Breast epithelium (tissue), 3 donors: Measurements from ENCODE around the gene USP10.

Experiments
- POLR2A ChIP-seq: fragments of 450-650 bp; IDR thresholded peaks from one replicate; pipeline ENCODE4 v1.6.1; 2016; ENCODE audit warnings: antibody characterized with exemption, mild to moderate bottlenecking, moderate library complexity
- TF ChIP-seq, protein P1 (sequence below), 3 donors: fragments of 450-650 bp; IDR thresholded peaks; one replicate each; pipeline ENCODE4 v1.5.1; 2016 to 2017; ENCODE audit warnings: antibody characterized with exemption in 3 of 3, mild to moderate bottlenecking in 3 of 3, moderate library complexity in 3 of 3

DNA sequence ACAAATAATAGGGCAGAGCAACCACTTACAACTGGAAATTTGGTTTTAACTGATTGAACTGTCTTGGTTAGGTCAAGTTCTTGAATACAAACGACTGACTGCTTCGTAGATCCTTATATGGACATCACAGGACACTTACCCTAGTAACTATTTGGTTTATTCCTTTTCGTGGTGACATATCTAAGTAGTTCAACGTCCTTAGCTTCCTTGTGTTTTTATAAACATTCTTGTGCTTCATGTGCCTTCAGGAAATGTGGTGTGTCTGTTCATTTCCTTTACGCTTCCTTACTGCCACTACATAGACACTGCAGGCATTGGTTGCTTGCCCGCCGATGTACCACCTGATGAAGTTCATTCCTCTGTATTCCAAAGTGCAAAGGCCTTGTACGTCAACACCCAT lies 59.3 kb downstream of the USP10 start:
- TF ChIP-seq, protein P1, sequence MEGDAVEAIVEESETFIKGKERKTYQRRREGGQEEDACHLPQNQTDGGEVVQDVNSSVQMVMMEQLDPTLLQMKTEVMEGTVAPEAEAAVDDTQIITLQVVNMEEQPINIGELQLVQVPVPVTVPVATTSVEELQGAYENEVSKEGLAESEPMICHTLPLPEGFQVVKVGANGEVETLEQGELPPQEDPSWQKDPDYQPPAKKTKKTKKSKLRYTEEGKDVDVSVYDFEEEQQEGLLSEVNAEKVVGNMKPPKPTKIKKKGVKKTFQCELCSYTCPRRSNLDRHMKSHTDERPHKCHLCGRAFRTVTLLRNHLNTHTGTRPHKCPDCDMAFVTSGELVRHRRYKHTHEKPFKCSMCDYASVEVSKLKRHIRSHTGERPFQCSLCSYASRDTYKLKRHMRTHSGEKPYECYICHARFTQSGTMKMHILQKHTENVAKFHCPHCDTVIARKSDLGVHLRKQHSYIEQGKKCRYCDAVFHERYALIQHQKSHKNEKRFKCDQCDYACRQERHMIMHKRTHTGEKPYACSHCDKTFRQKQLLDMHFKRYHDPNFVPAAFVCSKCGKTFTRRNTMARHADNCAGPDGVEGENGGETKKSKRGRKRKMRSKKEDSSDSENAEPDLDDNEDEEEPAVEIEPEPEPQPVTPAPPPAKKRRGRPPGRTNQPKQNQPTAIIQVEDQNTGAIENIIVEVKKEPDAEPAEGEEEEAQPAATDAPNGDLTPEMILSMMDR (IDR thresholded peaks at IDR 0.05): no peak
- no peak for TF ChIP-seq POLR2A
